DND-41 (cell line): ENCODE measurements around the gene CD163.

Source experiments
- EZH2 ChIP-seq: IDR thresholded peaks from 3 replicates; pipeline ENCODE4 v1.6.1; 2012; ENCODE audit warnings: borderline replicate concordance, low read depth, mild to moderate bottlenecking, moderate library complexity, low read length, inconsistent platforms; ENCODE audit not compliant: severe bottlenecking
- TF ChIP-seq, protein P1 (sequence below): IDR thresholded peaks from 2 replicates; pipeline ENCODE4 v1.5.1; 2012; ENCODE audit warnings: borderline replicate concordance, low read length, moderate library complexity, mild to moderate bottlenecking; ENCODE audit not compliant: poor library complexity, severe bottlenecking; ENCODE audit errors: extremely low read depth

DNA sequence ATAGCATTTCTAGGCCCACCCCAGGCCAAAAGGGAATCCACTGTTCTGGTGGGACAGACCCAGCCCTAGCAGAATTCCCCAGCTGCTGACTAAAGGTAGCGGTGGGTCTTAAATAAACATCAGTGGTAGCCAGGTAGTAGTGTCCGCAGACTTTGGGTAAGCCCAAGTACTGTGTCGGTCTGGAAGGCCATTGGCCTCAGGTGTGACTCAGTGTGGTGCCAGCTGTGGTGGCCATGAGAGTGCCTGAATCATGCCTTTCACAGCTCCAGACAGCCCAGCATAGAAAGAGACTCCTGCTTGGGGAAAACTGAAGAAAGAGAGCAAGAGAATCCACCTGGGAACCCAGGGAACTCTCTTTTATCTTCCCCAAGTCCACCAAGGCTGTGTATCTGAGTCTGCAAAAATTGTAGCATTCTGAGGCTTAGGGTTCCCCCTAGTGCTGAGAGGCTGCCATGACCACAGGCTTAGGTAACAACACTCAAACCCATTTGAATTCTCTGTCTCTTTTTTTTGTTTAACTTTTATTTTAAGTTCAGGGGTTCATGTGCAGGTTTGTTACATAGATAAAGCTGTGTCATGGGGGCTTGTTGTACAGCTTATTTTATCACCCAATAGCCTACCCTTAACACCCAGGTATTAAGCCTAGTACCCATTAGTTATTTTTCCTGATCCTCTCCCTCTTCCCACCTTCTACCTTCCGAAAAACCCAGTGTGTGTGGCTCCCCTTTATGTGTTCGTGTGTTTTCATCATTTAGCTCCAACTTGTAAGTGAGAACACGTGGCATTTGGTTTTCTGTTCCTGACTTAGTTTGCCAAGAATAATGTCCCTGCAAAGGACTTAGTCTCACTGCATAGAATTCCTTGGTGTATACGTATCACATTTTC, 43.0 kb downstream of the CD163 start:
- TF ChIP-seq EZH2: no peak
- TF ChIP-seq, protein P1, sequence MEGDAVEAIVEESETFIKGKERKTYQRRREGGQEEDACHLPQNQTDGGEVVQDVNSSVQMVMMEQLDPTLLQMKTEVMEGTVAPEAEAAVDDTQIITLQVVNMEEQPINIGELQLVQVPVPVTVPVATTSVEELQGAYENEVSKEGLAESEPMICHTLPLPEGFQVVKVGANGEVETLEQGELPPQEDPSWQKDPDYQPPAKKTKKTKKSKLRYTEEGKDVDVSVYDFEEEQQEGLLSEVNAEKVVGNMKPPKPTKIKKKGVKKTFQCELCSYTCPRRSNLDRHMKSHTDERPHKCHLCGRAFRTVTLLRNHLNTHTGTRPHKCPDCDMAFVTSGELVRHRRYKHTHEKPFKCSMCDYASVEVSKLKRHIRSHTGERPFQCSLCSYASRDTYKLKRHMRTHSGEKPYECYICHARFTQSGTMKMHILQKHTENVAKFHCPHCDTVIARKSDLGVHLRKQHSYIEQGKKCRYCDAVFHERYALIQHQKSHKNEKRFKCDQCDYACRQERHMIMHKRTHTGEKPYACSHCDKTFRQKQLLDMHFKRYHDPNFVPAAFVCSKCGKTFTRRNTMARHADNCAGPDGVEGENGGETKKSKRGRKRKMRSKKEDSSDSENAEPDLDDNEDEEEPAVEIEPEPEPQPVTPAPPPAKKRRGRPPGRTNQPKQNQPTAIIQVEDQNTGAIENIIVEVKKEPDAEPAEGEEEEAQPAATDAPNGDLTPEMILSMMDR: peak; percentile 90
